Measurements from ENCODE around the gene SUSD2. TPM values are rescaled to one million over a fixed set of nuclear protein-coding genes. Genes with fewer than 3 reads are reported as not detected.

Gene SUSD2
- total and polyA plus RNA-seq, 2 of the 8 experiments (the other 6 are each of a cell fraction or from before 2014, with no cell fraction given), result 2.0 to 4.8 TPM

- Histone ChIP-seq H3K4me2 (ENCODE audit: insufficient read depth in 1 of 2, low read depth in 2 of 2, low read length in 2 of 2) (no peak overlapping the region), H3K4me1 (replicated peaks in 1 of 4; ENCODE audit: control insufficient read depth in 3 of 4, insufficient read depth in 4 of 4, low read length in 3 of 4) (peaks cover 0 to 5% (median 4%) of the 10 kb centered on the region in 4 experiments; a peak in 3 of 7 replicates), H2BK120ac (replicated peaks; ENCODE audit: low read depth, low read length) (no peak overlapping the region), H2AFZ (ENCODE audit: low read length) (no peak overlapping the region), H3K79me2 (ENCODE audit: control insufficient read depth in 1 of 2, insufficient read depth in 2 of 2, low read length in 2 of 2) (no peaks in the 10 kb centered on the region), H2BK12ac (ENCODE audit: low read depth, low read length) (no peak overlapping the region), H2BK15ac (ENCODE audit: low read length) (no peak overlapping the region), H2AK5ac (ENCODE audit: low read depth, low read length) (no peak overlapping the region), H3K9ac (replicated peaks in 1 of 4; ENCODE audit: extremely low read depth in 1 of 4, low read depth in 3 of 4, low read length in 3 of 4) (no peak overlapping the region), H4K91ac (replicated peaks; ENCODE audit: insufficient read length, low read length) (no peak overlapping the region), H4K8ac (ENCODE audit: extremely low read depth, insufficient read depth, low read length) (no peak overlapping the region; the same call in 1 of the 2 replicates), H3K4me3 (ENCODE audit: extremely low read depth in 1 of 4, insufficient read depth in 2 of 4, low read depth in 3 of 4, low read length in 4 of 4) (no peak overlapping the region), H3K27me3 (replicated peaks in 1 of 4; ENCODE audit: control insufficient read depth in 3 of 4, extremely low read depth in 1 of 4, insufficient read depth in 3 of 4, low read length in 3 of 4) (no peaks in the 10 kb centered on the region; a peak in 2 of 7 replicates), H2BK5ac (ENCODE audit: low read depth, low read length) (no peak overlapping the region), H3K79me1 (ENCODE audit: low read depth, low read length) (no peaks in the 10 kb centered on the region), H3K14ac (ENCODE audit: insufficient read length) (no peak overlapping the region), H3K56ac (replicated peaks; ENCODE audit: insufficient read length, low read depth, low read length) (no peak overlapping the region), H3K23ac (ENCODE audit: insufficient read length) (no peak overlapping the region), H4K5ac (ENCODE audit: insufficient read length, low read depth, low read length) (no peak overlapping the region), H3K36me3 (ENCODE audit: control insufficient read depth in 2 of 4, insufficient read depth in 4 of 4, low read length in 3 of 4) (no peaks in the 10 kb centered on the region), H3K27ac (ENCODE audit: low read depth, low read length) (no peak overlapping the region), H3K4ac (replicated peaks; ENCODE audit: insufficient read length, low read depth, low read length) (no peak overlapping the region), H3K18ac (ENCODE audit: extremely low read depth, low read length) (no peak overlapping the region), H2BK20ac (ENCODE audit: low read length) (no peak overlapping the region), H3K9me3 (ENCODE audit: insufficient read depth in 2 of 2, low read depth in 1 of 2, low read length in 1 of 2) (no peaks in the 10 kb centered on the region), H4K20me1 (replicated peaks in 1 of 2; ENCODE audit: control insufficient read depth in 1 of 2, insufficient read depth in 2 of 2, low read length in 2 of 2) (no peaks in the 10 kb centered on the region), H3K23me2 (ENCODE audit: low read depth, low read length) (no peaks in the 10 kb centered on the region)
- 70% methylated on average over 3 of the region's 6 CpGs; no CpG with 5 or more reads in 1 of the 2 experiments for WGBS, 2 experiments (ENCODE audit: extremely low coverage in 1 of 2, insufficient coverage in 1 of 2, insufficient read length in 1 of 2, insufficient replicate concordance in 2 of 2, low coverage in 1 of 2, low lambda C conversion rate in 2 of 2, missing lambda C conversion rate in 1 of 2)
- DNase-seq (ENCODE audit: low read depth in 1 of 2, low spot score in 2 of 2) (no peak), FAIRE-seq (no peak)
- ChIA-PET CTCF (ENCODE audit: partially characterized antibody) (interaction anchor here (0.8 to 6.9 kb wide), 19 partner anchors 8 to 170 kb away, joined by 3 to 96 read pairs (median 5); partner anchors contain the start of gene GGT5), POLR2A (ENCODE audit: partially characterized antibody) (no interaction called here)
- TF ChIP-seq SP2 (IDR thresholded peaks at IDR 0.05; ENCODE audit: low read length) (no peak), BRCA1 (IDR thresholded peaks at IDR 0.05; ENCODE audit: low read depth, low read length) (no peak)
These were observed 50.8 kb downstream of the SUSD2 start for GRCh38 chr22:24232124-24232523.
